Muscle of leg (tissue), 11 donors: ENCODE results near the gene PLK3. TPM values are rescaled to one million over a fixed set of nuclear protein-coding genes. Genes with fewer than 3 reads are reported as not detected.

Experiments used
- DNase-seq: peaks from one replicate; pipeline ENCODE4 v3.0.0; 2013
- H3K27ac ChIP-seq: one replicate; pipeline ENCODE4 v1.5.1; 2013; ENCODE audit warnings: mild to moderate bottlenecking, low read length, control low read depth
- H3K27me3 ChIP-seq: one replicate; pipeline ENCODE4 v1.6.1; 2013; ENCODE audit warnings: low read length; ENCODE audit not compliant: control insufficient read depth, insufficient read depth
- H3K36me3 ChIP-seq: one replicate; pipeline ENCODE4 v1.6.1; 2013; ENCODE audit warnings: low read length; ENCODE audit not compliant: control insufficient read depth, insufficient read depth
- H3K4me1 ChIP-seq: one replicate; pipeline ENCODE4 v1.6.1; 2013; ENCODE audit warnings: low read length; ENCODE audit not compliant: control insufficient read depth, insufficient read depth
- H3K4me3 ChIP-seq: one replicate; pipeline ENCODE4 v1.5.1; 2013; ENCODE audit warnings: low read length, control low read depth
- H3K9me3 ChIP-seq: replicated peaks from 2 replicates; pipeline ENCODE4 v1.6.1; 2013; ENCODE audit warnings: low read depth, low read length; ENCODE audit not compliant: control insufficient read depth
- WGBS: methylation state at CpG from one replicate; pipeline ENCODE4 v1.1.5; 2013; ENCODE audit warnings: missing lambda C conversion rate; ENCODE audit not compliant: insufficient coverage; 5-methylcytosine and 5-hydroxymethylcytosine counted together
- polyA plus RNA-seq, 8 donors: library from polyadenylated mRNA; unstranded; fragments of 120-200 nt; gene quantifications; one replicate each; pipeline versions ENCODE4 v1.2.1 to v1.2.3, GENCODE V29; 2013; ENCODE audit warnings: inconsistent platforms in 1 of 8, low replicate concordance in 1 of 8; ENCODE audit not compliant: insufficient read length in 8 of 8, insufficient read depth in 1 of 8
- total RNA-seq: library from RNA; stranded (reverse); fragments of 120-200 nt; gene quantifications from one replicate; pipeline ENCODE4 v1.2.4, GENCODE V29; 2013

The PLK3 gene
- total and polyA plus RNA-seq, 9 donors, result 8.3 to 20.8 (median 13.8) TPM

DNA sequence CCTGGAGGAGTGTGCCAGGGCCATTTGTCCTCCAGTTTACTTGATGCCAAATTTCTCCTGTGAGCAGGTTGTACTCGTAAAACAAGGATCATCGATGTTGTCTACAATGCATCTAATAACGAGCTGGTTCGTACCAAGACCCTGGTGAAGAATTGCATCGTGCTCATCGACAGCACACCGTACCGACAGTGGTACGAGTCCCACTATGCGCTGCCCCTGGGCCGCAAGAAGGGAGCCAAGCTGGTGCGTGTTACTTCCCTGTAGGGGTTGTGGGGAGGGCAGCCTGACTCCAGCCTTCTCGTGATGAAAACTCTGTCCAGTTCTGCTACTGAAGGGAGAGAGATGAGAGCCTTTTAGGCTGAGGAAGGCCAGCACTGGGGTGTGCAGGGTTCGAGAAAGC lies 22.6 kb upstream of the PLK3 start:
- Histone ChIP-seq H3K36me3 (peaks cover 59% of the 10 kb centered on the region), H3K27me3 (no peaks in the 10 kb centered on the region), H3K27ac (peak overlapping the region; percentile 7), H3K9me3 (no peaks in the 10 kb centered on the region), H3K4me3 (no peak overlapping the region), H3K4me1 (peaks cover 25% of the 10 kb centered on the region)
- DNase-seq, result no peak
- WGBS, result 87% methylated on average over 8 of the region's 14 CpGs

DNA sequence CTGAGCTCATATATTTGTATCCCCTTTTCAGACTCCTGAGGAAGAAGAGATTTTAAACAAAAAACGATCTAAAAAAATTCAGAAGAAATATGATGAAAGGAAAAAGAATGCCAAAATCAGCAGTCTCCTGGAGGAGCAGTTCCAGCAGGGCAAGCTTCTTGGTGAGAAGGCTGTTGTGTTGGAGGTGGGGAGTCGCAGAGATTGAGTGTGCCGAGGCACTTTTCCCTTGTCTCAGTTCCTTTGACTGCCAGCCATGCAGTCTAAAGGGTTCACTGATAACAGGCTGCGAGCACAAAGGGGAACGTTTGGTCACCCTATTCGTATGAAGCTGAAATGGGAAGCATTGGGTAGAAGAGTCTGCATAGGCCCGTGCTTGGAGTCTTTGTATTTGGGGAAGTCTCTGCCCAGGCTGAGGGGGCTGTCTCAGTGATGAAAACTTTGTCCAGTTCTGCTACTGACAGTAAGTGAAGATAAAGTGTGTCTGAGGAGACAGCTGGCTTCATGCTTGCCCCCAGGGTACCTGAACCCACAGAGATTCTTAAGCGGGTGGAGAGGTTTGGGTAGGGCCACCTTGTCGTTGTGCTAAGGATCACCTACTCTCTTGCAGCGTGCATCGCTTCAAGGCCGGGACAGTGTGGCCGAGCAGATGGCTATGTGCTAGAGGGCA lies 22.1 kb upstream of the PLK3 start:
- Histone ChIP-seq H3K36me3 (peaks cover 59% of the 10 kb centered on the region), H3K27ac (no peak overlapping the region)
- WGBS, result 77% methylated on average over 10 of the region's 13 CpGs

DNA sequence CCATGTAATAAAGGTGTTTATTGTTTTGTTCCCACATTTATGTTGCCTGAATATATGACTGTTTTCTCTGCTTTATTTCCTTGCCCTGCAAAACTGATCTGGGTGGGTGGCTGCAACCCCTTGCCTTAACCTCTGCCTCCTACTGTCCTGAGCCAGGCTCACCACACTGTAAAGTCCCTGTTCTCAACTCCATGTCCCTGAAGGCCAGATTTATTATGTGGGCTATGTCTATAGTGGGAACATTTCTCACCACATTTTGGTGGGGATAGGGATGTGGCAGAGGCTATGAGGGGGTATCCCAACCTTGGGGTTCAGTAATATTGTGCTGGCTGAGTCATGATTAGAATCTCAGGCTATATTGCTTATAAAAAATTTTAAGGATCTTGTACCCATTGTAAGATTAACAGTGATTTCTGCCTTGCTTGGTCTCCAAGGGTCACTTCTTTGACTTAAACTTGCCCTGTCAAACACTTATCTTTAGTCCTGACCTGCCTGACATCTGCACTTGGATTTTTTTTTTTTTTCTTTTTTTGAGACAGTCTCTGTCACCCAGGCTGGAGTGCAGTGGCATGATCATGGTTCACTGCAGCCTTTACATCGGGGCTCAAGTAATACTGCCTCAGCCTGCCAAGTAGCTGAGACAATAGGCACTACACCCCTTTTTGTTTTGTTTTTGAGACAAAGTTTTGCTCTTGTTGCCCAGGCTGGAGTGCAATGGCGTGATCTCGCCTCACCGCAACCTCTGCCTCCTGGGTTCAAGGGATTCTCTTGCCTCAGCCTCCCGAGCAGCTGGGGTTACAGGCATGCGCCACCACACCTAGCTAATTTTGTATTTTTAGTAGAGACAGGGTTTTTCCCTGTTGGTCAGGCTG lies 21.2 kb upstream of the PLK3 start:
- Histone ChIP-seq H3K27me3 (no peaks in the 10 kb centered on the region), H3K27ac (no peak overlapping the region), H3K4me1 (peaks cover 30% of the 10 kb centered on the region), H3K4me3 (no peak overlapping the region), H3K9me3 (no peaks in the 10 kb centered on the region), H3K36me3 (peaks cover 59% of the 10 kb centered on the region)
- no peak for DNase-seq
- WGBS, result 90% methylated on average over 6 of the region's 6 CpGs

More for the DNA sequence above, 22.1 kb upstream of the PLK3 start:
- Histone ChIP-seq H3K27me3 (no peaks in the 10 kb centered on the region), H3K4me1 (peaks cover 25% of the 10 kb centered on the region), H3K4me3 (no peak overlapping the region), H3K9me3 (no peaks in the 10 kb centered on the region)
- no peak for DNase-seq

DNA sequence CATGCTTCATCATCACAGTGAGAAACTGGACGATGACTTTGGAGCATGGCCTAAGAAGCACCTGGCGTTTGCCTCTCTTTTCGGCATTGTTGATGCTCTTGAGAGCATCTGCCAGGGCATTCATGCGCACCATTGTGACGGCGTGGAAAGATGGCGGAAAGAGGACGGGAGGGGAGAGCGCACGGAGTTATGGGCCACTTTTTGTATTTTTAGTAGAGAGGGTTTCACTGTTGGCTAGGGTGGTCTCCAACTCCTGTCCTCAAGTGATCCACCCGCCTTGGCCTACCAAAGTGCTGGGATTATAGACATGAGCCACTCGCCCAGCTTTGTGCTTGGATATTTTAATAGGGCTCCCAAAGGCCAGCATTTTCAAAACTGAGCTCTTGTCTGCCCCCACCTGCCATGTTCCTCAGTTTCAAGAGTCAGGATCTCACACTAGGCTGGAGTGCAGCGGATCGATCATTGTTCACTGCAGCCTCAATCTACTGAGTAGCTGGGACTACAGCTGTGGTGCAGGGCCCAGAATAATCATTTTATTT lies 19.5 kb upstream of the PLK3 start:
- Histone ChIP-seq H3K36me3 (peaks cover 59% of the 10 kb centered on the region), H3K9me3 (no peaks in the 10 kb centered on the region), H3K4me1 (peaks cover 39% of the 10 kb centered on the region), H3K27me3 (no peaks in the 10 kb centered on the region), H3K4me3 (no peak overlapping the region), H3K27ac (no peak overlapping the region)
- 86% methylated on average over 12 of the region's 14 CpGs for WGBS
- DNase-seq, result no peak

DNA sequence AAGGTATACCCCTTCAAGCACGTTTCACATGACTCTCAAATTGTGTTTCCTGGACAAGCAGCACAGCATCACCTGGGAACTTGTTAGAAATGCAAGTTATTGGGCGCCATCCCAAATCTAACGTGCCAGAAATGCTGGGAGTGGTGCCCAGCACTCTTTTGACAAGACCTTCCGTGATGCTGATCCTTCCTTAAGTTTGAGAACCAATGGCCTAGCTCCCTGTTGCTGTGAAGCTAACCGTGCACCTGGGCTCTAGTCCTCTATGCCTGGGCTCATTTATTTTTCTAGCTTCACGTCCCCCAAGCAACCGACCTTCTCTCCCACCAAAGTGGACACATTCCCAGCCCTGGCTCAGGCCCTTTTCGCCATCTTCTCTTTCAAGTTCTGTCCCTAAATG lies 16.5 kb upstream of the PLK3 start:
- Histone ChIP-seq H3K27ac (peak overlapping the region; percentile 51), H3K36me3 (peaks cover 33% of the 10 kb centered on the region), H3K27me3 (no peaks in the 10 kb centered on the region), H3K9me3 (no peaks in the 10 kb centered on the region), H3K4me1 (peaks cover 31% of the 10 kb centered on the region), H3K4me3 (peak overlapping the region; percentile 42)
- DNase-seq, result peak; percentile 44
- WGBS, result 39% methylated on average over 7 of the region's 8 CpGs

DNA sequence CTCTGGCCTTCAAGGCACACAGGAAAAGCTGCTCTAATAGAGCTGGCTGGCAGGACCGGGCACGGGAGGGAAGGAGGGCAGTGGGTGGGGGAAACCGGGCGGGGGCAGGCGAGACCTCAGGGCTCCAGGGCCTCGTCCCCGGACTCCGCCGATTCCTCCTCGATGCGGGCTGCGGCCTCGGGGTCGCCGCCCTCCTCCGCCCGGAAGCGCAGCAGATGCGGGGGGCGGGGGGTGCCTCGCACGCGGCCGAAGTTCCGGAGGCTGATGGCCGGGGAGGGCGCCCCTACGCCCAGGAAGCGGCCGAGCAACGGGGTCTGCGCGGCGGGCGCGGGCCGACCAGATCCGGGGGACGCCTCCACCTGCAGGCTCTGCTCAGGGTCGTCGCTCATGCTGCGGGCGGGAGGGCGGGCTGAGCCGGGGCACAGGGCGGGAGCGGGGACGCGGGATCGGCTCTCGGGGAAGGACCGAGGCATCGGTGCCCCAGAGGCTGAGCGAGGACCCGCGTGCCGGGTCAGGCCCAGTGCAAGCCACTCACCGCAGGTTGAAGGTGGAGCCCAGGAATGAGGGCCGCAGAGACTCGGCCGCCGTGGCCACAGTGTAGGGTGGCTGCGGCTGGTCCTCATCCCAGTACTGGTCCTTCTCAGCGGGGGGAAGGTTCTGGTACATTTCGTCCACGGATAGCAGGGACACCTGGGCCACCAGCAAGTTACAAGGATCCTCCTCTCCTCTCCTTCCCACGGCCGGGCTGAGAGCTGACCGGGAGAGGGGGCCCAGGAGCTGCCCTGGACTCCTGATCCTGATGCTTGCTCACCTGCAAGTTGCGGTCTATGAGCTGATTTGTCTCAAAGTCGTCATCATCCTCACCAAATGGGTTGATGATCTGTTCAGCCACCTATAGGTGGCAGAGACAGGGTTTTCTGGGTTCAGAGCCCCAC lies 15.8 kb upstream of the PLK3 start:
- Histone ChIP-seq H3K4me1 (peaks cover 31% of the 10 kb centered on the region), H3K27ac (peak overlapping the region; percentile 51), H3K27me3 (no peaks in the 10 kb centered on the region), H3K36me3 (peaks cover 27% of the 10 kb centered on the region), H3K9me3 (no peaks in the 10 kb centered on the region), H3K4me3 (peak overlapping the region; percentile 42)
- DNase-seq, result peak; percentile 67
- 2% methylated on average over 66 of the region's 71 CpGs for WGBS

DNA sequence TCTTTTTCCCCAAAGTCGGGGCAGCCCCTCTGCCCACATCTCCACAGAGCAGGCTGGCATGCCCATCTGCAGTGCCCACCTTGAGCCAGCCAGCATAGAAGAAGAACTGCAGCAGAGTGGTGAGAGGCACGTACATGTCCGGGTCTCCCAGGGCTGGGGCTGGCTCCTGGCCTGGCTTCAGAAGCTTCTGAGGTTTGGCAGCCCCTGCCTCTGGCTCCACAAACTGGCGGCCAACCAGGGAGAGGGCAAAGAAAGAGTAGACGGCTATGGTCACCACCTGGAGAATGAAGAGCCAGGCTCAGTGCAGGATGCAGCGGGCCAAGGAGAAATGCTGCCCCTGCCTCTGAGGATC lies 15.2 kb upstream of the PLK3 start:
- peaks cover 21% of the 10 kb centered on the region for H3K36me3 ChIP-seq
- peak overlapping the region; percentile 42 for H3K4me3 ChIP-seq
- no peak for DNase-seq
- WGBS, result 67% methylated on average over 6 of the region's 6 CpGs
- H3K9me3 ChIP-seq, result no peaks in the 10 kb centered on the region
- H3K27me3 ChIP-seq, result no peaks in the 10 kb centered on the region
- peaks cover 31% of the 10 kb centered on the region for H3K4me1 ChIP-seq
- H3K27ac ChIP-seq, result no peak overlapping the region

DNA sequence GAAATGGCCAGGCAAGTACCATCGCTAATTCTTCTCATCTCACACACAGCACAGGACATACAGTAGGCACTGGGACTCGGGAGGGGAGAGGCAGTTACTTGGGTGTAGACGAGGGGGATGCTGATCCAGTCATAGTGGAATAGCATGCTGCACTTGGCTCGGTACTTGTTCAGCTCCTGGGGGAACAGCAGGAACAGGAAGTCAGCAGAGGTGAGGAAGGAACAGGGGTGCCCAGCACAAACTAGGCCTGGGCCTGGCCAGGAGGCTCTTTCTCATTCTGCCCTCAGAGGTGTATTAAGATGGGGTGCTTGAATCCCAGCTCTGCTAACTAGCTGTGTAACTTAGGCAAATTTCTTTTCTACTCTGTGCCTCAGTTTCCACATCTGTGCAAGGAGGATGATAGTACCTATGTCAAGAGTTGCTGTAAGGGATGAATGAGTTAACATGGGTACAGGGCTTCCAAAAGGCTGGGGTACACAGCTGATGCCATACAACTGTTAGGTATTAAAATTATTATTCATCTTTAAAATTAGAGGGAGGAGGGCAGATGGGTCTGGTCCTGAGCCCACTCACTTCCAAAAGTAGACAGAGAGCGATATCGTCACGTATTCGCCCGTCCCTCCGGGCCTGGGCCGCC lies 14.6 kb upstream of the PLK3 start:
- H3K27ac ChIP-seq, result peak overlapping the region; percentile 31
- no peaks in the 10 kb centered on the region for H3K9me3 ChIP-seq
- no peak for DNase-seq
- peak overlapping the region; percentile 46 for H3K4me3 ChIP-seq
- peaks cover 31% of the 10 kb centered on the region for H3K4me1 ChIP-seq
- WGBS, result 22% methylated on average over 9 of the region's 11 CpGs
- peaks cover 15% of the 10 kb centered on the region for H3K36me3 ChIP-seq
- no peaks in the 10 kb centered on the region for H3K27me3 ChIP-seq

DNA sequence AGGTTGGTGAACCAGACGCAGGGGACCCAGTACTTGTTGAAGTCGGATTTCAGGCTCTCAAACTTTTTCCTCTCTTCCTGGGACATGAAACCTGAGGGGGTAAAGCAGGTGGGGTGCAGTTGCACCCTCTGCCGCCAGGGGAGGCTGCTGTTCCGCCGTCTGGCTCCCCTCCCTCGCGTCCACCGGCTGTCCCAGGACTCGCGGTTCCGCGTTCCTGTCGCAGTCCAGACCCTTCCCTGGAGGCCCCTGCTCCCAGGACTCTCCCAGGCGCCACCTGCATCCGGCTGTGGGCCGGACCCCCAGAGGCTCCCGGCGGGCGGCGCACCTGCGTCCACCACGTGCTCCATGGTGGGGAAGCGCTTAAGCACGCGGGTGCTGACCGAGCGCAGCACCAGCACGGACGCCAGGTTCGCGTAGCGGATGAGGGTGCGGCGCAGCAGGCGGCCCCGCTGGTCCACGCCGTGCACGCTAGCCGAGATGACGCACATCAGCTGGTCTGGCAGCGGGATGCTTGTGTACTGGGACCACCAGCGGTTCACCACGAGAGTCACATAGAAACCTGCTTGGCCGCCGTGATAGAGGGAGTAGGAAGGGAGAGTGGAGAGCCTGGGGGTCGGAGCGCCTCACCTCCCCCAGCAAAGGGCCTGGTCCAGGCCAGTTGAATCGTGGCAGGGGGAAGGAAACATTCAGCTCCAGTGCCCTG lies 13.9 kb upstream of the PLK3 start:
- Histone ChIP-seq H3K27me3 (no peaks in the 10 kb centered on the region), H3K4me1 (peaks cover 31% of the 10 kb centered on the region), H3K36me3 (peaks cover 8% of the 10 kb centered on the region), H3K27ac (peak overlapping the region; percentile 60), H3K4me3 (peak overlapping the region; percentile 46), H3K9me3 (no peaks in the 10 kb centered on the region)
- peak; percentile 83 for DNase-seq
- WGBS, result 1% methylated on average over 47 of the region's 49 CpGs
